Mammary epithelial cell (primary cell): ENCODE results near the gene SLC12A6.

Experiments
- CTCF ChIP-seq, 2 donors: IDR thresholded peaks in 1 of 2; conservative IDR thresholded peaks in 1 of 2; 2 replicates each; pipeline ENCODE4 v1.5.1; 2011 to 2012; ENCODE audit warnings: inconsistent platforms in 2 of 2, low read length in 2 of 2, mild to moderate bottlenecking in 2 of 2, control low read depth in 1 of 2, low read depth in 1 of 2; ENCODE audit not compliant: insufficient read depth in 1 of 2; ENCODE audit errors: extremely low read depth in 1 of 2
- EZH2 ChIP-seq: IDR thresholded peaks from 2 replicates; pipeline ENCODE4 v1.6.1; 2012; ENCODE audit warnings: low read length, inconsistent platforms, borderline replicate concordance

- no peak for TF ChIP-seq CTCF (conservative IDR thresholded peaks at IDR 0.05 in 1 of 2, IDR thresholded peaks at IDR 0.05 in 1 of 2; ENCODE audit: extremely low read depth in 1 of 2, insufficient read depth in 1 of 2, low read depth in 1 of 2, low read length in 2 of 2)
- no peak for TF ChIP-seq EZH2
These were observed 94.4 kb downstream of the SLC12A6 start for GRCh38 chr15:34243226-34243625.
